ENCODE results near the gene CCDC9.
"Not testable (repeated sequence)": the region's sequence is repeated elsewhere in the genome, so short reads cannot be mapped to it uniquely, and the experiment has no call there.

Gene CCDC9

GRCh38 chr19:47232422-47233211, 23.7 kb upstream of the CCDC9 start:
- DNase-seq (ENCODE audit: low read depth) = no peak

- no peak for DNase-seq (ENCODE audit: low read depth)
These were observed 20.2 kb upstream of the CCDC9 start for GRCh38 chr19:47236072-47236675.

GRCh38 chr19:47239152-47239551, 17.2 kb upstream of the CCDC9 start:
- DNase-seq (ENCODE audit: low read depth) = no peak

- no peak for DNase-seq (ENCODE audit: low read depth)
These were observed 16.6 kb upstream of the CCDC9 start for GRCh38 chr19:47239610-47240296.

GRCh38 chr19:47240556-47240955, 15.8 kb upstream of the CCDC9 start:
- DNase-seq (ENCODE audit: low read depth) = no peak

- DNase-seq (ENCODE audit: low read depth) = peak; percentile 63
These were observed 15.1 kb upstream of the CCDC9 start for GRCh38 chr19:47240996-47241918.

- no peak for DNase-seq (ENCODE audit: low read depth)
These were observed 14.3 kb upstream of the CCDC9 start for GRCh38 chr19:47241919-47242577.

- no peak for DNase-seq (ENCODE audit: low read depth)
These were observed 13.0 kb upstream of the CCDC9 start for GRCh38 chr19:47243364-47243775.

GRCh38 chr19:47243776-47244547, 12.4 kb upstream of the CCDC9 start:
- peak; percentile 88 for DNase-seq (ENCODE audit: low read depth)

- peak; percentile 70 for DNase-seq (ENCODE audit: low read depth)
These were observed 8.9 kb upstream of the CCDC9 start for GRCh38 chr19:47247308-47247990.

GRCh38 chr19:47253016-47253415, 3.3 kb upstream of the CCDC9 start:
- DNase-seq (ENCODE audit: low read depth) = not testable (repeated sequence)

- no peak for DNase-seq (ENCODE audit: low read depth)
These were observed 2.9 kb upstream of the CCDC9 start for GRCh38 chr19:47253467-47253881.

GRCh38 chr19:47253970-47254369, 2.4 kb upstream of the CCDC9 start:
- no peak for DNase-seq (ENCODE audit: low read depth)

- DNase-seq (ENCODE audit: low read depth) = peak; percentile 99
These were observed 527 bp downstream of the CCDC9 start for GRCh38 chr19:47256693-47257410.

GRCh38 chr19:47257411-47258169, 1.3 kb downstream of the CCDC9 start:
- no peak for DNase-seq (ENCODE audit: low read depth)

GRCh38 chr19:47258434-47258833, 2.1 kb downstream of the CCDC9 start:
- no peak for DNase-seq (ENCODE audit: low read depth)

- no peak for DNase-seq (ENCODE audit: low read depth)
These were observed 2.7 kb downstream of the CCDC9 start for GRCh38 chr19:47258895-47259555.

- no peak for DNase-seq (ENCODE audit: low read depth)
These were observed 4.2 kb downstream of the CCDC9 start for GRCh38 chr19:47260476-47260875.

Data from stimulated activated CD8-positive, alpha-beta memory T cell treated with anti-CD3 and anti-CD28 coated beads, Interleukin-15, amount 100 ng/mL, for 24 hours (primary cell).